ENCODE data around the gene CCDC3.

The CCDC3 gene

DNA sequence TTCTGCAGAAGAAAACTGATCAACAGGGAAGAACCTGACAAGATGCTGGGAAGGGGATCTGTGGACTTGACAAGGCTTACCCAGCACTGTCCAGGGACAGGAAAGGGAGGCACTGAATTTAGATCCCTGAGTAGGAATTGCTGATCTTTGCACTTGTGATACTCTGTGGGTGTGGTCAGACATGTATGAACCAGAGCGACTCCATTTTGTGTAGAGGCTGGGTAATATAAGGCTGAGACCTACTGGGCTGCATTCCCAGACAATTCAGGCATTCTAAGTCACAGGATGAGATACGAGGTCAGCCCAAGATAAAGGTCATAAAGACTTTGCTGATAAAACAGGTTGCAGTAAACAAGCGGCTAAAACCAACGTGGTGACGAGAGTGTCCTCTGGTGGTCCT is 60.7 kb downstream of the CCDC3 start:
- intact Hi-C loops (cut with DNase I): no loop called here

DNA sequence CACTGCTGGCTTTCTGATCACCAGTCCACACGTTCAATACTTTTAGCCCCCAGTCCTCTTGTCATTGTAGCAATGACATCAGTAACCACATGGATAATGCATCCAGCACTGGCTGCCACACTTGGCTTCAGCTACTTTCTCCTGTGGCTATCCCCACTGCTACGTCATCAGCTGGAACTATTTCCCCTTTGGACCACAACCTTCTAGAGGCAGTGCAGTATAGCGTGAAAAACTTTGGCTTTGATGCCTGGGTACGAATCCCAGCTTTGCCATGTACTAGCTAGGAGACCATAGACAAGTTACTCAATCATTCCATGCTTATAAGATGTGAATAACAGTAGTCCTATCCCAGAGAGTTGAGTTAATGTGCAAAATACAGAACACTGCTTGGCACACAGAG is 63.2 kb downstream of the CCDC3 start:
- DNase-seq: no peak
- intact Hi-C loops (cut with DNase I): no loop called here

More for the DNA sequence above, 60.7 kb downstream of the CCDC3 start:
- DNase-seq: no peak

DNA sequence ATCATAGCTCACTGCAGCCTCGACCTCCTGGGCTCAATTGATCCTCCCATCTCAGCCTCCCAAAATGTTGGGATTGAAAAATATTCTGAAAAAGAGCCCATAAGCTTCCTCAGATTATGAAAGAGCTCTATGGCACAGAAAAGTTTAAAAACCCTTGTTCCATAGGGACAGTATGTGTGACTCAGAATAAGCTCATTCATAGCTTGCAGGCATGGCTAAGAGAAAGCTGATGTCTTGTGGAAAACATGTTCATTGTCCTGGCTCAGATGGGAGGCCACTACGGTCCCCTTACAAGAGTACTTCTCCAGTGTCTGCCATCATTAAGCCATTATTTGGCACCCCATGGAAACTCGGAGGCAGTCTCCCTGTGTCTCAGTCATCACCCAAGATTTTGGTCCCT is 64.0 kb downstream of the CCDC3 start:
- DNase-seq: no peak
- intact Hi-C loops (cut with DNase I): no loop called here

GRCh38 chr10:12934777-12935176 is 66.7 kb downstream of the CCDC3 start:
- intact Hi-C loops (cut with DNase I): no loop called here
- no peak for DNase-seq

- intact Hi-C loops (cut with DNase I): no loop called here
- DNase-seq: no peak
Measured at GRCh38 chr10:12929381-12929780, 72.1 kb downstream of the CCDC3 start.

GRCh38 chr10:12928571-12928970 is 72.9 kb downstream of the CCDC3 start:
- intact Hi-C loops (cut with DNase I): no loop called here

DNA sequence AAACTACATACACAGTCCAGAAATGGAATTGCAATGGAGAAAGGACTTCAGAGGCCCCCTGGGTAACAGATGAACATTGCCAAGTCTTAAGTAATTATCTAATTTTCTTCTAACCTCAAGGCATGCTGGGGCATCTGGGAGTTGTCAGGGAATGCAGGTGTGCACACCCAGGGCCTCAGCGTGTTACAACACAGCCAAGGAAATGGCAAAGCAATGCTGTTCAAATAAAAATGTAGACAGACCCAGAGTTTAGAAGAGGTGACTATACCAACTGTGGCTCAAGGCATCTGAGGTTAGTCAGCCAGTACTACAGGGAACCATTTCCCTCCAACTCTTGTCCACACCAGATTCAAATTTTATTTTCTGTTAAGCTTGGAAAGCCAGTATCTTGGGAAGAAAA is 73.6 kb downstream of the CCDC3 start:
- intact Hi-C loops (cut with DNase I): no loop called here

More at GRCh38 chr10:12928571-12928970, 72.9 kb downstream of the CCDC3 start:
- no peak for DNase-seq

GRCh38 chr10:12925845-12926244 is 75.7 kb downstream of the CCDC3 start:
- intact Hi-C loops (cut with DNase I): no loop called here
- DNase-seq: no peak

More for the DNA sequence above, 73.6 kb downstream of the CCDC3 start:
- no peak for DNase-seq

- intact Hi-C loops (cut with DNase I): no loop called here
Measured at GRCh38 chr10:12924911-12925310, 76.6 kb downstream of the CCDC3 start.

GRCh38 chr10:12922117-12922900 is 79.2 kb downstream of the CCDC3 start:
- no peak for DNase-seq
- intact Hi-C loops (cut with DNase I): no loop called here

More at GRCh38 chr10:12924911-12925310, 76.6 kb downstream of the CCDC3 start:
- no peak for DNase-seq

GRCh38 chr10:12921163-12921562 is 80.3 kb downstream of the CCDC3 start:
- DNase-seq: no peak
- intact Hi-C loops (cut with DNase I): no loop called here

DNA sequence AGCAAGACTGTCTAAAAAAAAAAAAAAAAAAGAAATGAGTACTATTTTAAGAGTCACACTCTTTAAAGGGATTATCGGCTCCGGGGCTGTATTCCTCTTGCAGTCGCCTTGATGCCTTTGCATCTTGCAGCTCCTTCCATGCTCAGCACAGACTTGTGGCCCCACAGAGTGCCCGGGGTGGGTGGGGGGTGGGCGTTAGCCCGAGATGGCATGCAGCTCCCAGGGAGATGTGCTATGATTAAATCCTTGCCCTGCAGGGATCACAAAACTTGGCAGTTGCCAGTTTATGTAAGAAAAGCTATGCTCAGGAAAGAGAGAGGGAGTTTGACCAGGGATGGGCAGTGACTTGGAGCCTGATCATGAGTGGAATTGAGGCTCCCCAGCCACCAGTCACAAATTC is 81.9 kb downstream of the CCDC3 start:
- peak in 8 of 42 donors; percentile 7 to 57 (median 18) for DNase-seq
- intact Hi-C loops (cut with DNase I): no loop called here

- no peak for DNase-seq
- intact Hi-C loops (cut with DNase I): no loop called here
Measured at GRCh38 chr10:12916587-12916986, 84.9 kb downstream of the CCDC3 start.

DNA sequence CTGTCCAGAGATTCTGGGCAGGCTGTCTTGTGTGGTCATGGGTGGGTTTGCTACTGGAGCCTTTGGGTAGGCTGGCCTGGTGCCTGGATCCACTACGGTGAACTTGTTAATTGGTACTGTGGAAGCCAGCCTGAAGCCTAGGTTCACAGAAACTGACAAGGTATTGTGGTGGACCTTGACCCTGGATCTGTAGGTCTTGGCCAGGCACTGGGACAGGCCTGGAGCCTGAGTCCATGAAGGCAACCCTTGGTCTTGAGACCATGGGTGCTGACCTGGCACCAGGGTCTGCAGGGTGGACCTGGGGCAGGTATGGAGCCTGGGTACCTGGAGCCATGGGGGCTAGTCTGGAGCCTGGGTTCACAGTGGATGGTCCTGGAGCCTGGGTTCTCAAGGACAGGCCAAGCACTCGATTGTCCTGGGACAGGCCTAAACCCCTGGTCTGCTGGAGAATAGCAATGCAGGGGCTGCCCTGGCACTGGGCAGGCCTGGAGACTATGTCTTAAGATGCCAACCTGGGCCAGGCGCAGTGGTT is 85.8 kb downstream of the CCDC3 start:
- DNase-seq: no peak
- intact Hi-C loops (cut with DNase I): no loop called here

DNA sequence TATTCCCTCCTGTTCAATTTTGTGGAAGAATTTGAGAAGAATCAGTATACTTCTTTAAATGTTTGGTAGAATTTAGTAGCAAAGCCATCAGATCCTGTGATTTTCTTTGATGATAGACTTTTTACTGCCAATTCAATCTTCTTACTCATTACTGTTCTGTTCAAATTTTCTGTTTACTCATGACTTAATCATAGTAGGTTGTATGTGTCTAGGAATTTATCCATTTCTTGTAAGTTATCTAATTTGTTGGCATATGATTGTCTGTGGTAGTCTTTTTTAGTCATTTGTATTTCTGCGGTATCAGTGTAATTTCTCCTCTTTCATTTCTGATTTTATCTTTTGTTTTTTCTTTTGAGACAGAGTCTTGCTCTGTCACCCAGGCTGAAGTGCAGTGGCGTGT is 87.4 kb downstream of the CCDC3 start:
- DNase-seq: no peak
- intact Hi-C loops (cut with DNase I): no loop called here

- no peak for DNase-seq
- intact Hi-C loops (cut with DNase I): no loop called here
Measured at GRCh38 chr10:12911795-12912194, 89.7 kb downstream of the CCDC3 start.

GRCh38 chr10:12910835-12911234 is 90.7 kb downstream of the CCDC3 start:
- intact Hi-C loops (cut with DNase I): no loop called here
- DNase-seq: no peak

- intact Hi-C loops (cut with DNase I): no loop called here
- no peak for DNase-seq
Measured at GRCh38 chr10:12909836-12910185, 91.7 kb downstream of the CCDC3 start.

DNA sequence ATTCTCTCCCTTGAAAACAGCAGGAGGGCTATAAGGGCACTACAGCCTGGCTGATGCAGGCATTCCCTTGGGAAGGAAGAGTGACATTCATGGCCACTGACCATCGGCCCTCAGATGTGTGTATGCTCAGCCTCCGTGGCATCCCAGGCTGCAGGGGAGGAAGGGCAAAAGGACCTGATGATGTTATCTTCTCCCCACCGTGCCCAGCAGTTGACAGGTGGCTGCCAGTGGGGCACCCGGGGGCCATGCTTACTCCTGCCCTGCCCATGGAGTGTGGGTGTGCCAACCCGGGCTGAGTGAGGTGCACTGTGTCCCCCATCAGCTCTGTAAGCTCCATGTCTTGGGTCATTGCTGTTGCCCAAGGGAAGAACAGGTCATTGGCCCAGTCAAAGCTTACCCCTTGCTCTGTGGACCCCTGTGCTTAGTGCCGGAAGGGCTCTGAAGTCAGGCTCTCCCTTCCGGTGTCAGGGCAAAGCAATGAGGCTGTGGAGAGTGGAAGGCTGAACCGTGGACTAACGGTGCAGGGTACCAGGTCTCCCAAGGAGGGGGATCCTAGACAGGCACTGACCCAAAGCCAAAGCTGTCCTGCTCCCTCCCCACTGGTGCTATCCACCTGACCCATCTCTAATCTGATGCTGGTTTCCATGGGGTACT is 92.2 kb downstream of the CCDC3 start:
- intact Hi-C loops (cut with DNase I): no loop called here
- no peak for DNase-seq

- intact Hi-C loops (cut with DNase I): no loop called here
Measured at GRCh38 chr10:12908773-12909172, 92.7 kb downstream of the CCDC3 start.

GRCh38 chr10:12907656-12908055 is 93.9 kb downstream of the CCDC3 start:
- intact Hi-C loops (cut with DNase I): no loop called here
- no peak for DNase-seq

More at GRCh38 chr10:12908773-12909172, 92.7 kb downstream of the CCDC3 start:
- DNase-seq: no peak

Data from head of caudate nucleus (tissue), 42 donors.